ENCODE data around the gene RASD2.
A peak's percentile ranks its signal among the peaks of the same experiment; 100 is the strongest.

DNA sequence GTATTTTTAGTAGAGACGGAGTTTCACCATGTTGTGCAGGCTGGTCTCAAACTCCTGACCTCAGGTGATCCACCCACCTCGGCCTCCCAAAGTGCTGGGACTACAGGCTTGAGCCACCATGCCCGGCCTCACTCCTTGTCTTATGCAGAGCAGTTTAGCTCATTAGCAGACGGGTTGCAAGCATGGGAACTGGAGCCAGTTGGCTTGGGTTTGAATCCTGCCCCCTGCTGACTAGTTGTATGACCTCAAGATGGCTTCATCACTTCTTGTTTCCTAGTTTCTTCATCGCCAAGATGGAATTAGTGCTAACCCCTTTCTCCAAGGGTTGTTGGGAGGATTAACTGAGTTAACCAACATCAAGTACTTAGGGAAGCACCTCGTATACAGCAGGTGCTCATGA is 23.4 kb upstream of the RASD2 start:
- TF ChIP-seq EZH2 (IDR thresholded peaks at IDR 0.05; ENCODE audit: low read depth, unreplicated experiment) (no peak), POLR2AphosphoS5 (IDR thresholded peaks at IDR 0.05; ENCODE audit: low read depth) (no peak), CREB1 (CRISPR knock-in tag; IDR thresholded peaks at IDR 0.05; ENCODE audit: low read depth) (no peak), EZH2phosphoT487 (IDR thresholded peaks at IDR 0.05; ENCODE audit: unreplicated experiment) (no peak), NANOG (IDR thresholded peaks at IDR 0.05; ENCODE audit: borderline replicate concordance) (no peak), JUNB (IDR thresholded peaks at IDR 0.05; ENCODE audit: unreplicated experiment) (no peak)
- TF ChIP-seq, protein P1, sequence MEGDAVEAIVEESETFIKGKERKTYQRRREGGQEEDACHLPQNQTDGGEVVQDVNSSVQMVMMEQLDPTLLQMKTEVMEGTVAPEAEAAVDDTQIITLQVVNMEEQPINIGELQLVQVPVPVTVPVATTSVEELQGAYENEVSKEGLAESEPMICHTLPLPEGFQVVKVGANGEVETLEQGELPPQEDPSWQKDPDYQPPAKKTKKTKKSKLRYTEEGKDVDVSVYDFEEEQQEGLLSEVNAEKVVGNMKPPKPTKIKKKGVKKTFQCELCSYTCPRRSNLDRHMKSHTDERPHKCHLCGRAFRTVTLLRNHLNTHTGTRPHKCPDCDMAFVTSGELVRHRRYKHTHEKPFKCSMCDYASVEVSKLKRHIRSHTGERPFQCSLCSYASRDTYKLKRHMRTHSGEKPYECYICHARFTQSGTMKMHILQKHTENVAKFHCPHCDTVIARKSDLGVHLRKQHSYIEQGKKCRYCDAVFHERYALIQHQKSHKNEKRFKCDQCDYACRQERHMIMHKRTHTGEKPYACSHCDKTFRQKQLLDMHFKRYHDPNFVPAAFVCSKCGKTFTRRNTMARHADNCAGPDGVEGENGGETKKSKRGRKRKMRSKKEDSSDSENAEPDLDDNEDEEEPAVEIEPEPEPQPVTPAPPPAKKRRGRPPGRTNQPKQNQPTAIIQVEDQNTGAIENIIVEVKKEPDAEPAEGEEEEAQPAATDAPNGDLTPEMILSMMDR (conservative IDR thresholded peaks at IDR 0.05; ENCODE audit: low read depth in 2 of 2), result peak; percentile 28 to 50; a peak in 3 of 4 replicates
- TF ChIP-seq, protein P2, sequence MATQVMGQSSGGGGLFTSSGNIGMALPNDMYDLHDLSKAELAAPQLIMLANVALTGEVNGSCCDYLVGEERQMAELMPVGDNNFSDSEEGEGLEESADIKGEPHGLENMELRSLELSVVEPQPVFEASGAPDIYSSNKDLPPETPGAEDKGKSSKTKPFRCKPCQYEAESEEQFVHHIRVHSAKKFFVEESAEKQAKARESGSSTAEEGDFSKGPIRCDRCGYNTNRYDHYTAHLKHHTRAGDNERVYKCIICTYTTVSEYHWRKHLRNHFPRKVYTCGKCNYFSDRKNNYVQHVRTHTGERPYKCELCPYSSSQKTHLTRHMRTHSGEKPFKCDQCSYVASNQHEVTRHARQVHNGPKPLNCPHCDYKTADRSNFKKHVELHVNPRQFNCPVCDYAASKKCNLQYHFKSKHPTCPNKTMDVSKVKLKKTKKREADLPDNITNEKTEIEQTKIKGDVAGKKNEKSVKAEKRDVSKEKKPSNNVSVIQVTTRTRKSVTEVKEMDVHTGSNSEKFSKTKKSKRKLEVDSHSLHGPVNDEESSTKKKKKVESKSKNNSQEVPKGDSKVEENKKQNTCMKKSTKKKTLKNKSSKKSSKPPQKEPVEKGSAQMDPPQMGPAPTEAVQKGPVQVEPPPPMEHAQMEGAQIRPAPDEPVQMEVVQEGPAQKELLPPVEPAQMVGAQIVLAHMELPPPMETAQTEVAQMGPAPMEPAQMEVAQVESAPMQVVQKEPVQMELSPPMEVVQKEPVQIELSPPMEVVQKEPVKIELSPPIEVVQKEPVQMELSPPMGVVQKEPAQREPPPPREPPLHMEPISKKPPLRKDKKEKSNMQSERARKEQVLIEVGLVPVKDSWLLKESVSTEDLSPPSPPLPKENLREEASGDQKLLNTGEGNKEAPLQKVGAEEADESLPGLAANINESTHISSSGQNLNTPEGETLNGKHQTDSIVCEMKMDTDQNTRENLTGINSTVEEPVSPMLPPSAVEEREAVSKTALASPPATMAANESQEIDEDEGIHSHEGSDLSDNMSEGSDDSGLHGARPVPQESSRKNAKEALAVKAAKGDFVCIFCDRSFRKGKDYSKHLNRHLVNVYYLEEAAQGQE (IDR thresholded peaks at IDR 0.05; ENCODE audit: unreplicated experiment), result no peak
- TF ChIP-seq, protein P3, sequence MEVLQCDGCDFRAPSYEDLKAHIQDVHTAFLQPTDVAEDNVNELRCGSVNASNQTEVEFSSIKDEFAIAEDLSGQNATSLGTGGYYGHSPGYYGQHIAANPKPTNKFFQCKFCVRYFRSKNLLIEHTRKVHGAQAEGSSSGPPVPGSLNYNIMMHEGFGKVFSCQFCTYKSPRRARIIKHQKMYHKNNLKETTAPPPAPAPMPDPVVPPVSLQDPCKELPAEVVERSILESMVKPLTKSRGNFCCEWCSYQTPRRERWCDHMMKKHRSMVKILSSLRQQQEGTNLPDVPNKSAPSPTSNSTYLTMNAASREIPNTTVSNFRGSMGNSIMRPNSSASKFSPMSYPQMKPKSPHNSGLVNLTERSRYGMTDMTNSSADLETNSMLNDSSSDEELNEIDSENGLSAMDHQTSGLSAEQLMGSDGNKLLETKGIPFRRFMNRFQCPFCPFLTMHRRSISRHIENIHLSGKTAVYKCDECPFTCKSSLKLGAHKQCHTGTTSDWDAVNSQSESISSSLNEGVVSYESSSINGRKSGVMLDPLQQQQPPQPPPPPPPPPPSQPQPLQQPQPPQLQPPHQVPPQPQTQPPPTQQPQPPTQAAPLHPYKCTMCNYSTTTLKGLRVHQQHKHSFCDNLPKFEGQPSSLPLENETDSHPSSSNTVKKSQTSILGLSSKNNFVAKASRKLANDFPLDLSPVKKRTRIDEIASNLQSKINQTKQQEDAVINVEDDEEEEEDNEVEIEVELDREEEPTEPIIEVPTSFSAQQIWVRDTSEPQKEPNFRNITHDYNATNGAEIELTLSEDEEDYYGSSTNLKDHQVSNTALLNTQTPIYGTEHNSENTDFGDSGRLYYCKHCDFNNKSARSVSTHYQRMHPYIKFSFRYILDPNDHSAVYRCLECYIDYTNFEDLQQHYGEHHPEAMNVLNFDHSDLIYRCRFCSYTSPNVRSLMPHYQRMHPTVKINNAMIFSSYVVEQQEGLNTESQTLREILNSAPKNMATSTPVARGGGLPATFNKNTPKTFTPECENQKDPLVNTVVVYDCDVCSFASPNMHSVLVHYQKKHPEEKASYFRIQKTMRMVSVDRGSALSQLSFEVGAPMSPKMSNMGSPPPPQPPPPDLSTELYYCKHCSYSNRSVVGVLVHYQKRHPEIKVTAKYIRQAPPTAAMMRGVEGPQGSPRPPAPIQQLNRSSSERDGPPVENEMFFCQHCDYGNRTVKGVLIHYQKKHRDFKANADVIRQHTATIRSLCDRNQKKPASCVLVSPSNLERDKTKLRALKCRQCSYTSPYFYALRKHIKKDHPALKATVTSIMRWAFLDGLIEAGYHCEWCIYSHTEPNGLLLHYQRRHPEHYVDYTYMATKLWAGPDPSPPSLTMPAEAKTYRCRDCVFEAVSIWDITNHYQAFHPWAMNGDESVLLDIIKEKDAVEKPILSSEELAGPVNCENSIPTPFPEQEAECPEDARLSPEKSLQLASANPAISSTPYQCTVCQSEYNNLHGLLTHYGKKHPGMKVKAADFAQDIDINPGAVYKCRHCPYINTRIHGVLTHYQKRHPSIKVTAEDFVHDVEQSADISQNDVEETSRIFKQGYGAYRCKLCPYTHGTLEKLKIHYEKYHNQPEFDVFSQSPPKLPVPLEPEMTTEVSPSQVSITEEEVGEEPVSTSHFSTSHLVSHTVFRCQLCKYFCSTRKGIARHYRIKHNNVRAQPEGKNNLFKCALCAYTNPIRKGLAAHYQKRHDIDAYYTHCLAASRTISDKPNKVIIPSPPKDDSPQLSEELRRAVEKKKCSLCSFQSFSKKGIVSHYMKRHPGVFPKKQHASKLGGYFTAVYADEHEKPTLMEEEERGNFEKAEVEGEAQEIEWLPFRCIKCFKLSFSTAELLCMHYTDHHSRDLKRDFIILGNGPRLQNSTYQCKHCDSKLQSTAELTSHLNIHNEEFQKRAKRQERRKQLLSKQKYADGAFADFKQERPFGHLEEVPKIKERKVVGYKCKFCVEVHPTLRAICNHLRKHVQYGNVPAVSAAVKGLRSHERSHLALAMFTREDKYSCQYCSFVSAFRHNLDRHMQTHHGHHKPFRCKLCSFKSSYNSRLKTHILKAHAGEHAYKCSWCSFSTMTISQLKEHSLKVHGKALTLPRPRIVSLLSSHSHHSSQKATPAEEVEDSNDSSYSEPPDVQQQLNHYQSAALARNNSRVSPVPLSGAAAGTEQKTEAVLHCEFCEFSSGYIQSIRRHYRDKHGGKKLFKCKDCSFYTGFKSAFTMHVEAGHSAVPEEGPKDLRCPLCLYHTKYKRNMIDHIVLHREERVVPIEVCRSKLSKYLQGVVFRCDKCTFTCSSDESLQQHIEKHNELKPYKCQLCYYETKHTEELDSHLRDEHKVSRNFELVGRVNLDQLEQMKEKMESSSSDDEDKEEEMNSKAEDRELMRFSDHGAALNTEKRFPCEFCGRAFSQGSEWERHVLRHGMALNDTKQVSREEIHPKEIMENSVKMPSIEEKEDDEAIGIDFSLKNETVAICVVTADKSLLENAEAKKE (CRISPR knock-in tag; IDR thresholded peaks at IDR 0.05), result no peak

Measured in GM23338 (cell line).